Measurements from ENCODE around the gene PPA2.

The PPA2 gene

DNA sequence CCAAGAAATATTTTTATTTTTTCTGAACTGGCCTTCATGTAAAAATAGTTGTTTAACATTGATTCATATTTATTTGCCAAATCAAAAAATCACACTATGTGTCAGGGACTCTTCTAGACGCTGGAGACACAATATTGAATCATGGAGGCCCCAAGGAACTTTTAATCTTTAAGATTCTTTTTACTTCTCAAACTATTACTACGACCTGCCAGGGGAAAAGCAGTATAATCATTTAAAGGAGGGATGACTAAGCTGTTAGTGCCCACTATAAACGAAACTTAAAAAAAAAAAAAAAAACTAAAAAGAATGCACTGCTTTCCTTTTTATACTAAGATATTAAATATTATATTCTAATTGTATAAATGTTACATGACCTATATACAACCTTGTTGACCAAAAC lies 84.7 kb downstream of the PPA2 start:
- peak; percentile 50 for DNase-seq (ENCODE audit: low read depth)

GRCh38 chr4:105387466-105387865 lies 86.4 kb downstream of the PPA2 start:
- no peak for DNase-seq (ENCODE audit: low read depth)

DNA sequence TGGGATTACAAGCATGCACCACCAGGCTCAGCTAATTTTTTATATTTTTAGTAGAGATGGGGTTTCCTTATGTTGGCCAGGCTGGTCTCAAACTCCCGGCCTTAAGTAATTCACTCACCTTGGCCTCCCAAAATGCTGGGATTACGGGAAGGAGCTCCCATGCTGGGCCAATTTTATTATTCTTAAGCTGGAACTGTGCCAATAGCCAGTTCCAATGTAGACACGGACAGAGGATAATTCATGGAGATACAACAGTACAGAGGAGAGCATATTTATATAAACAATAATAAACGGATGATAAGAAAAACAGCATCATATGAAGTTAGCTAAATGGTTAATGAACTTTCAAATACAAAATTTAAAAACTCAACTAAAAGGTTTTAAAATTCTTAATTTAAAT lies 87.8 kb downstream of the PPA2 start:
- no peak for DNase-seq (ENCODE audit: low read depth)

DNA sequence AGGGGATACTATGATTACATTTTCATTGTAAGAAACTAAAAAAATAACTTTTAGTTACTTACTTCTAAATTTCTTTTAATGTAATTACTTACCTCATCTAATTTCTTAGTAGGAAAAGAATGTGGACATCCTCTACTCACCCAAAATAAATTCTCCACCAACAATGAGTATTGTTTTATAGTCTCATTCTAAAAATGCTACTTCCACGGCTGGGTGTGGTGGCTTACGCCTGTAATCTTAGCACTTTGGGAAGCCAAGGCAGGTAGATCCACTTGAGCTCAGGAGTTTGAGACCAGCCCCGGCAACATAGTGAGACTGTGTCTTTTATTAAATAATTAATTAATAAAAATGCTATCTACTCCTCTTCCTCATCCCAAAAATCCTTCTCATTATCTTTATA lies 99.8 kb downstream of the PPA2 start:
- DNase-seq (ENCODE audit: low read depth), result no peak

DNA sequence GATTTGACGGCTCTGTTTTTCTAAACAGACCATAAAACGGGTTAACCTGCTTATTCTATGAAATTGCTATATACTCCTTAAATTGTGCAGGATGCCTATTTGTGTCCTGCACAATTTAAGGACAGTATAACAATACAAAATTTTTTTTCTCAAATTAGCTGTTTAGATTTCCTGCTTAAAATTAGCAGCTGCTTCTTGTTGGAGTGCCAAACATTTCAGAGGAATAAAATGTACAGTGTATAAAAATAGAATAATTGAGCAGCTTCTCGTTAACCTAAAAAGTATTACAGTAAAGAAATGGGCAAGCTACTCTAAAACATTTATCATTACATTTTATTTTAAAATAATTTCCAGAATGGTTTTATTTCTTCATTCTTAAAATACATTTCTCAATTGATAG lies 100.5 kb downstream of the PPA2 start:
- no peak for DNase-seq (ENCODE audit: low read depth)

DNA sequence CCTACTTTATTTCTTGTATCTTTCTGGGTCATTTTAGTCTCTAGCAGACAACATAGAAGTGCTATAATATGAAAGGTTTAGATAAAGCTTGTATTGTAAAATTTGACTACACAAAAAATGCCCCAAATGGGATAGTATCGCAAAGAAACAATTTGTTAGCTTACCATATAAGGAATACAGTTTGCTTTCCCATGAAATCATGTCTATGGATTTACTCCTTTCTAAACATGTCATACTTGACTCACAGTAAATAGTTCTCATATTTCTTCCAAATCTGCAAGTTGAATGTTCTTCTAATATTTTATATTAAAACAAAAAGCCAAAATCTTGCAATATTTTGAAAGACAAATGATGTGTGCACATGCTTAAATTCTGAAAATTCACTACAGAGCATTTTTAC lies 103.9 kb downstream of the PPA2 start:
- DNase-seq (ENCODE audit: low read depth), result peak; percentile 71

DNA sequence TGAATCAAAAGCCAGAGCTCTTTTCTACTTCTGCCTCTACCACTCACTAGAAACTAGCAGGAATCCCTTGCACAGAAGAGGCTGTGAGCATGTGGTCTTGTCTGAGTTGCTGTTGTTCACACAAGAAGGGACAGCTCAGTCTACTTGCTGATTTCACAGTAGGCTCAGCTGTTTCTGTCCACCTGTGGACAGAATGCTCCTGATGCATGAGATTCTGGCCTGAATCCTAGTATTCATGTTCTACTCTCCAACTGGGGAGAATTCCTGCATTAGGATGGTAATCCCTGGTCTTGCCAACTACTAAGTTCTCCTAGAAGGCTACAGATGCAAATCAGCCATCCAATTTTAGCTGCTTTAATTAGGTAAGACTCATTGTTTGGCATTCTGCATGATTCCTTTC lies 112.8 kb downstream of the PPA2 start:
- peak; percentile 1 for DNase-seq (ENCODE audit: low read depth)

GRCh38 chr4:105357258-105357980 lies 116.4 kb downstream of the PPA2 start:
- no peak for DNase-seq (ENCODE audit: low read depth)

- no peak for DNase-seq (ENCODE audit: low read depth)
Observed at GRCh38 chr4:105356194-105356593, 117.7 kb downstream of the PPA2 start.

DNA sequence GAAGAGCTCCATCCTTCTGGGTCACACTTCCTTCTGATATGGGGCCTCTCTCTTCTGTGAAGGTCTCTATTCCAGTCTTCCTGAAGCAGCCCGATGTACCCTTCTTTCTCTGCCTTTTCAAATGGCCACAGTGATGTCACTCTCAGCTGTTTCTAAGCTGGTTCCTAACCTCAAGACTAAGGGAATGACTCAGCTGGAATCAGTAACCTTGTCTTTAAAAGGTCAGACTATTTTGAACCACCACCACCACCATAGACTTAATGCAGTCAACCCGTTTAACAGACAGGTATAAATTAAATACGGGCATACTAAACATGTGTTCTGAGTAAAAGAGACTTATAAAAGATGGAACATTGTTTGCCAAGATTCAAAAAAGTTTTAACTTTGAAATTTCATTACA lies 121.0 kb downstream of the PPA2 start:
- peak; percentile 48 for DNase-seq (ENCODE audit: low read depth)

- no peak for DNase-seq (ENCODE audit: low read depth)
Observed at GRCh38 chr4:105351861-105352260, 122.0 kb downstream of the PPA2 start.

GRCh38 chr4:105350859-105351490 lies 122.9 kb downstream of the PPA2 start:
- DNase-seq (ENCODE audit: low read depth), result peak; percentile 42

GRCh38 chr4:105348719-105349118 lies 125.1 kb downstream of the PPA2 start:
- DNase-seq (ENCODE audit: low read depth), result no peak

DNA sequence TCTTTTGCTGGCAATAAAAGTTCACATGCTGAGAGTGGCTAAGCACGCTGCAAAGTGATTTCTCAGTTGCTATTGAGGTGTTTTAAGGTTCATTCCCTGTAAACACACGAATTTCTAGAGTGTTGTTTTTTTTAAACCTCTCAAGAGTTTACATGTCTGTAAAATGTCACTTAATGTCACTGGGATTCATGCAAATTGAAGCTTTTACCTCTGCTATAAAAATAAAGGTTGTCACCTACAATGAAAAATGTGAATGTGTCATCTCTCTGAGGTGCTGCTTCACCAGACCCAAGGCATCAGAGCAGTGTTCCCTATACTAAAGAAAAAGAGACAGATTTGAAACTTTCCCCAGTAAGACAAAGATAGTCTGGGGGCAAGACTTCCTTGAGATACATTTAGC lies 127.0 kb downstream of the PPA2 start:
- no peak for DNase-seq (ENCODE audit: low read depth)

GRCh38 chr4:105345838-105346237 lies 128.0 kb downstream of the PPA2 start:
- DNase-seq (ENCODE audit: low read depth), result no peak

DNA sequence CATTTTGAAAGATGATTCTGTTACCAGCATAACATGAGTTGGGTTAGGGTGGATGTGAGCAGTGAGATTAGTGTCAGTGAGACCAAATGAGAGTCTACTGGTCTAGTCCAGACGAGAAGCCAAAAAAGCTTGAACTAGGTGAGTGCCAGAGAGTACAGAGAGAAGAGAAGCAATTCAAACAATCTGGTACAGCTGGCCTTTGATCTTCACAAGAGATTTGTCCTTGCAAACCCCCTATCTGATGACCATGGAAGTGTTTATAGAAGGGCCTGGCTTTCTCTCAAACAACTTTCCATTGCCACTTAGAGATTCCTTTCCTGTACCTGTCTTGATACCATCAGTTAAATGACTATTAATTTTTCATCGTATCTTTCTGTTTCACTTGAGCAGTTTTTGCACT lies 128.5 kb downstream of the PPA2 start:
- no peak for DNase-seq (ENCODE audit: low read depth)

DNA sequence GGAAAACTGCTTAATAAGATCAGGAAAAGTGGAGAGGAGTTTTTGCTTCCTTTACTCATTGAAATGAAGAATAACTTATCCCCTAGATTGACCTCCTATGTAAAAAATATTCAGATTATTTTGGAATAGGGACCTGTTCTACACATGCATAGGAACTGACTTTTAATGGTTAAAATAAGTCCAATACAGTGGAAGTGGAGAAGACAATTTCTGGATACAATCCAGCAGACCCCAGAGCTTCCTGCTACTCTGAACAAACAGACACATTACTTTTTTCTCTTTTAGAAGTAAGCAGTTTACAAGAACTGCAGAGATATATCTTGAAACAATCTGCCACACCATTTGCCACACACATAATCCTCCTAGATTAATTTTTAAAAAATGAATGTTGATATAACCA lies 129.7 kb downstream of the PPA2 start:
- DNase-seq (ENCODE audit: low read depth), result no peak

DNA sequence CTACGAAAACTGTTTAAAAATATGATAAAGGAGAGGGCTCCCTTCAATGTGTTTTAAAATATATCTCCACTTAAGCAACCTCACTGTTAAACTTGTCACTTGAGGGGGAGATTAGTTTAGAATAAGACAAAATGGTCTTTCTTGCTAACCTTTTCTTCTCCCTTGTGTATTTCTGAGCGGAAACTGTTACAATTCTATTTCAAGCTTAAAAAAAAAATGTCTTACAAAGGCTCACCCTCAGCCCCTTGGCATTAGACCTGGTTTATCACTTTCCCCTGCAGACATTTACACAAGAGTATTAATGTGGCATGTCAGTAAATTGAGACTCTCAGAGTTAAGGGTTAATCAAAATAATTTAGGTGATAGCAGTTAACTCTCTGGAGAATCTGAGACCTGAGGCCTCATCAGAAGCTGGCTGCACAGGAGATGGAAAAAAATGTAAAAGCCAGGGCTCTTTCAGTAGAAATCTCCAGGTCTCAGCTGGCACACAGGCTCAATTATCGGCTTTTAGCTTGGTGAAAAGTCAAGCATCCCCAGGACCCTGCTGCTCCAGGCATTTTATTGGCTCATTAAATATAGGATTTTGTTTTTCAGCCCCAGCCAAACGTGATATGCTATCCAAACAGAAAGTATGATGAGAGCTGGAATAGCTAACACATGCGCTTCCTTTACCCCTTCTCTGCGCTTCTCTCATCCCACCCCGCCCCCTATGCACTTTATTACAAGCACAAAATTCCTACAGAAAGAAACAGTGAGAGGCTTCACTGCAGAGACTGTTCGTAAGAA lies 130.5 kb downstream of the PPA2 start:
- peak; percentile 14 for DNase-seq (ENCODE audit: low read depth)

- no peak for DNase-seq (ENCODE audit: low read depth)
Observed at GRCh38 chr4:105329081-105329480, 144.8 kb downstream of the PPA2 start.

DNA sequence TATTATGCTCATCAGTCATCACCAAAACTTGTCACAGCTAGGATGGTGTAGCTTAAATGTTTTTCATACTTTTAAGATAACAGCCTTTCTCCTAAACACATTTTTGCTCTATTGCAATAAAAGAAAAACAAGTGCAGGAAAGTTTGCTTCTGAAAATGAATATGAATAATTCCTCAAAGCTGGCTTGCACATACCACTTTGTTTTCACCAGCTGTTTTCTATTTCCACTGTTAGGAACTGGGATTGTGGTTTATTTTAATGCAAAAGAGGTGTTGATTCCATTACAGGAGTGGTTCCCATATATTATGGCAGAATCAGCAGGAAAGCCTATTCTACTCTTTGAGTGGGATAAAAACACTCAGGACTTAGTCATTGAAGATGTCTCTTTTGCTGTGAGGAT lies 145.9 kb downstream of the PPA2 start:
- DNase-seq (ENCODE audit: low read depth), result no peak

- DNase-seq (ENCODE audit: low read depth), result no peak
Observed at GRCh38 chr4:105327222-105327621, 146.6 kb downstream of the PPA2 start.

All from iris pigment epithelial cell (primary cell).